Lower lobe of right lung (tissue), 2 donors: ENCODE data around the gene CD4. TPM values are rescaled to one million over a fixed set of nuclear protein-coding genes. Genes with fewer than 3 reads are reported as not detected.

Source experiments
- ATAC-seq, 2 donors: fragments of 200-7000 bp; cut with Tn5 transposase; one replicate each; pipeline ENCODE4 v1.9.1; 2020 to 2022; ENCODE audit warnings: mild to moderate bottlenecking in 2 of 2, moderate library complexity in 2 of 2
- DNase-seq: peaks from one replicate; pipeline ENCODE4 v3.0.0-alpha.2; 2020
- H3K27ac ChIP-seq: fragments of 200-600 bp; one replicate; pipeline ENCODE4 v1.8.0; 2022
- H3K27me3 ChIP-seq: fragments of 200-600 bp; one replicate; pipeline ENCODE4 v1.8.0; 2022; ENCODE audit warnings: low read depth
- H3K36me3 ChIP-seq: fragments of 200-600 bp; one replicate; pipeline ENCODE4 v1.8.0; 2022; ENCODE audit warnings: mild to moderate bottlenecking
- H3K4me1 ChIP-seq: fragments of 200-600 bp; one replicate; pipeline ENCODE4 v1.8.0; 2022
- H3K4me3 ChIP-seq: fragments of 200-600 bp; one replicate; pipeline ENCODE4 v1.8.0; 2022; ENCODE audit warnings: mild to moderate bottlenecking
- H3K9me3 ChIP-seq: fragments of 200-600 bp; one replicate; pipeline ENCODE4 v1.8.0; 2022
- intact Hi-C: fragments of 100-400 bp; cut with DNase I; formaldehyde crosslinking; loops from one replicate; pipeline ENCODE4 v1.11.0; 2022
- total RNA-seq: library from RNA; stranded (reverse); fragmentation: NEBNext Ultra II Directional; extraction: Animal tissue kit (Norgen Biotek cat#: 25700); gene quantifications from one replicate; pipeline ENCODE4 v1.2.1, GENCODE V29; 2021
- TF ChIP-seq, protein P1 (sequence below): fragments of 200-600 bp; IDR thresholded peaks from one replicate; pipeline ENCODE4 v1.8.0; 2022; ENCODE audit warnings: antibody characterized with exemption, mild to moderate bottlenecking
- donor health status: DM: no; HTN: yes; CAD: no; lungs with severe emphysema.

Gene CD4
- total RNA-seq, 1 donor from 2014 or later, result 80.3 TPM

DNA sequence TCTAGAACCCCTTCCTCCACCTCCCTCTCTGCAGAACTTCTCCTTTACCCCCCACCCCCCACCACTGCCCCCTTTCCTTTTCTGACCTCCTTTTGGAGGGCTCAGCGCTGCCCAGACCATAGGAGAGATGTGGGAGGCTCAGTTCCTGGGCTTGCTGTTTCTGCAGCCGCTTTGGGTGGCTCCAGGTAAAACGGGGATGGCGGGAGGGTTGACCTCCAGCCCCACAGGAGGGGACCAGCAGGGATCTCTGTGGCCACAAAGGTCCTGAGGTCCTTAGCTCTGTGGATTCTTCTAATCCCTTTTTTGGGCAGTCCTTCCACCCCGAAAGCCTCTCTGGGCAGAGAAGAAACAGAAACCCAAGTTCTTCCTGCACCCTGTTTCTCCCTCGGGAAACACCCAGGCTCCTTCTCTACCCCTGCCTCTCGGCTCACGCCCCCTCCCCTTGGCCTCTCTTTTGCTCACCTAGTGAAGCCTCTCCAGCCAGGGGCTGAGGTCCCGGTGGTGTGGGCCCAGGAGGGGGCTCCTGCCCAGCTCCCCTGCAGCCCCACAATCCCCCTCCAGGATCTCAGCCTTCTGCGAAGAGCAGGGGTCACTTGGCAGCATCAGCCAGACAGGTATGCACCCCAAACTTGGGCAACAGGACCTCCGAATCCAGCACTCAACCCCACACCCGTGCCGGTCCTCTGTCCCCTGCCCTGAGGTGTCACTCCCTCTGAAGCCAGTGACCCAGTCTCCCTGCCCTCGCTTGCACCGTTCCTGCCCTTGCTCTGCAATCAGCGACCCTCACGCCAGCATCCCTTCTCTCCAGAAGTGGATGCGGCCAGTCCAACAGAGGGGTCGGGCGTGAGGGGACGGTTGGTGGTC, 16.4 kb upstream of the CD4 start:
- H3K27me3 ChIP-seq, result no peaks in the 10 kb centered on the region
- ATAC-seq (no peak), DNase-seq (no peak)
- H3K4me1 ChIP-seq, result peaks cover 40% of the 10 kb centered on the region
- intact Hi-C loops, result no loop called here
- H3K9me3 ChIP-seq, result no peaks in the 10 kb centered on the region
- TF ChIP-seq, protein P1, sequence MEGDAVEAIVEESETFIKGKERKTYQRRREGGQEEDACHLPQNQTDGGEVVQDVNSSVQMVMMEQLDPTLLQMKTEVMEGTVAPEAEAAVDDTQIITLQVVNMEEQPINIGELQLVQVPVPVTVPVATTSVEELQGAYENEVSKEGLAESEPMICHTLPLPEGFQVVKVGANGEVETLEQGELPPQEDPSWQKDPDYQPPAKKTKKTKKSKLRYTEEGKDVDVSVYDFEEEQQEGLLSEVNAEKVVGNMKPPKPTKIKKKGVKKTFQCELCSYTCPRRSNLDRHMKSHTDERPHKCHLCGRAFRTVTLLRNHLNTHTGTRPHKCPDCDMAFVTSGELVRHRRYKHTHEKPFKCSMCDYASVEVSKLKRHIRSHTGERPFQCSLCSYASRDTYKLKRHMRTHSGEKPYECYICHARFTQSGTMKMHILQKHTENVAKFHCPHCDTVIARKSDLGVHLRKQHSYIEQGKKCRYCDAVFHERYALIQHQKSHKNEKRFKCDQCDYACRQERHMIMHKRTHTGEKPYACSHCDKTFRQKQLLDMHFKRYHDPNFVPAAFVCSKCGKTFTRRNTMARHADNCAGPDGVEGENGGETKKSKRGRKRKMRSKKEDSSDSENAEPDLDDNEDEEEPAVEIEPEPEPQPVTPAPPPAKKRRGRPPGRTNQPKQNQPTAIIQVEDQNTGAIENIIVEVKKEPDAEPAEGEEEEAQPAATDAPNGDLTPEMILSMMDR, result no peak
- H3K36me3 ChIP-seq, result peaks cover 21% of the 10 kb centered on the region
- H3K27ac ChIP-seq, result peak overlapping the region; percentile 18
- H3K4me3 ChIP-seq, result peak overlapping the region; percentile 30

DNA sequence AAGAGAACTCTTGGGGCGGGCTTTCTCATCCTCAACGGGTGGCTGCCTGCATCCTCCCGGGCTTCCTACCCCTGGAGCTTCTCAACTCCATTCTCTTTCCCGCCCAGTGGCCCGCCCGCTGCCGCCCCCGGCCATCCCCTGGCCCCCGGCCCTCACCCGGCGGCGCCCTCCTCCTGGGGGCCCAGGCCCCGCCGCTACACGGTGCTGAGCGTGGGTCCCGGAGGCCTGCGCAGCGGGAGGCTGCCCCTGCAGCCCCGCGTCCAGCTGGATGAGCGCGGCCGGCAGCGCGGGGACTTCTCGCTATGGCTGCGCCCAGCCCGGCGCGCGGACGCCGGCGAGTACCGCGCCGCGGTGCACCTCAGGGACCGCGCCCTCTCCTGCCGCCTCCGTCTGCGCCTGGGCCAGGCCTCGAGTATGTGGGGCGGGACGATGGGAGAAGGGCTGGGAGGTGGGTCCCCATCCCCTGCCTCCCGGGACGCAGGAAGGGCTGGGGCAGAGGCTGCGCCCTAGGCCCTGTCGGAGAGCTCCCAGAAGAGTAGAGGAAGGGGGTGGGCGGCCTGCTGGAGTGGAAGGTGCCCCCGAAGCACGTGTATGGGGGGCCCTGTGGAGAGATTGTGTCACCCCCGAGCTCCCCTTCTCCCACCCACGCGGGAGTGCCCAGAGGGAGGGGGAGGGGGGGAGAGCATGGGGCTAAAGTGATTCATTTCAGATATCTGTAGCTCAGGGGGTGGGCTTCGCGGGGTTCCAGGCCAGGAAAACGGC, 15.6 kb upstream of the CD4 start:
- TF ChIP-seq, protein P1, result no peak
- Histone ChIP-seq H3K9me3 (no peaks in the 10 kb centered on the region), H3K36me3 (peaks cover 21% of the 10 kb centered on the region), H3K27ac (peak overlapping the region; percentile 18), H3K27me3 (no peaks in the 10 kb centered on the region), H3K4me3 (peak overlapping the region; percentile 30), H3K4me1 (peaks cover 40% of the 10 kb centered on the region)
- no peak for DNase-seq
- ATAC-seq, result peak in 1 of 2 donors; percentile 3
- intact Hi-C loops, result no loop called here

DNA sequence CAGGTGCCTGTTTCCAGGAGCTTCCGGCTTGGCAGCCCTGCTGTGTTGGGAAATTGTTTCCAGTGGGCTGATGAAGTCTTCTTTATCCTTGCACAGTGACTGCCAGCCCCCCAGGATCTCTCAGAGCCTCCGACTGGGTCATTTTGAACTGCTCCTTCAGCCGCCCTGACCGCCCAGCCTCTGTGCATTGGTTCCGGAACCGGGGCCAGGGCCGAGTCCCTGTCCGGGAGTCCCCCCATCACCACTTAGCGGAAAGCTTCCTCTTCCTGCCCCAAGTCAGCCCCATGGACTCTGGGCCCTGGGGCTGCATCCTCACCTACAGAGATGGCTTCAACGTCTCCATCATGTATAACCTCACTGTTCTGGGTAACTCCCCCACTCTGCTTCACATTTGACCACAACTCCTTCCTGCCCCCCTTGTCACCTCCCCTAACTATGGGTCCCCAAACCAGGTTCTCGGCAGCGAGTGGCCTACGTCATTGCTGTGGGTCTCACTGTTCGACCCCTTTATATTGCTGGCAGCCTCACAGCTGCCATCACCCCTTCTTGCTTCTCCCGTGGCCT, 14.7 kb upstream of the CD4 start:
- Histone ChIP-seq H3K4me1 (peaks cover 40% of the 10 kb centered on the region), H3K9me3 (no peaks in the 10 kb centered on the region), H3K27me3 (no peaks in the 10 kb centered on the region), H3K4me3 (peak overlapping the region; percentile 30), H3K27ac (no peak overlapping the region), H3K36me3 (peaks cover 18% of the 10 kb centered on the region)
- intact Hi-C loops, result no loop called here
- ATAC-seq (no peak), DNase-seq (no peak)
- TF ChIP-seq, protein P1, result no peak

DNA sequence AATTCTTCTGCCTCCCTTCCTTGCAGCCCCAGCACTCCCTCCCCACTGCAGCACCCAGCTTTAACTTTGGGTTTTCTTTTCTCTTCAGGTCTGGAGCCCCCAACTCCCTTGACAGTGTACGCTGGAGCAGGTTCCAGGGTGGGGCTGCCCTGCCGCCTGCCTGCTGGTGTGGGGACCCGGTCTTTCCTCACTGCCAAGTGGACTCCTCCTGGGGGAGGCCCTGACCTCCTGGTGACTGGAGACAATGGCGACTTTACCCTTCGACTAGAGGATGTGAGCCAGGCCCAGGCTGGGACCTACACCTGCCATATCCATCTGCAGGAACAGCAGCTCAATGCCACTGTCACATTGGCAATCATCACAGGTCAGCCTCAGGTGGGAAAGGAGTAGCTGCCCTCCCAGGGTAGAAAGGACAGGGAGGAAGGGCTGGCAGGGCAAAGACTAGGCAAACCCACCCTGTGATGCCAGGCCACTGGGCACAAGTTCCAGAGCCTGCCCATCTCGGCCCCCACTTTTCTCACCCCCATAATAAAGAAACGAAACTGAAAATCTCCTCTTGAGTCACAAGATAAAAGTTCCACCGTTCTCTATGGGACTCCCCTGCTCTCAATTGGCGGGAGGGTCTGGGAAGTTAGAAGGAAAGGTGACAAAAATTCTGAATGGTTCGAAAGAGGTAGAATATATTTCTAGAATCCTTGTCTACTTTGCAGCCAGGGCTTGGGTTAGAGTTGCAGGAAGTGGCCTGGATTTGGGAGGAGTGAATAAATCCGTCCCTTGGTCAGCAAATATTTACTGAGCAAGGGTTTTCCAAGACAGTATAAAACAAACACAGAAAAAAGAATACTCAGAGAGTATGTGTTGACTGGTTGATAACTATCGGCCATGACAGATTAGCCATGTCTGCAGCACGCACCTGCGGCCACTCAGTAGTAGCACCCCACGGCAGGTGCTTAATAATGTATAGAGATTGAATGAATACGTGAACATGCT, 13.8 kb upstream of the CD4 start:
- peaks cover 37% of the 10 kb centered on the region for H3K4me1 ChIP-seq
- ATAC-seq, result no peak

More for the DNA sequence above, 13.8 kb upstream of the CD4 start:
- Histone ChIP-seq H3K27me3 (no peaks in the 10 kb centered on the region), H3K9me3 (no peaks in the 10 kb centered on the region), H3K4me3 (no peak overlapping the region), H3K36me3 (peaks cover 9% of the 10 kb centered on the region), H3K27ac (no peak overlapping the region)
- intact Hi-C loops, result no loop called here
- no peak for DNase-seq
- TF ChIP-seq, protein P1, result no peak
